Neural progenitor cell (in vitro differentiated cells): ENCODE results near the gene STK39. TPM values are rescaled to one million over a fixed set of nuclear protein-coding genes. Genes with fewer than 3 reads are reported as not detected.

Experiments used
- DNase-seq: peaks from one replicate; pipeline ENCODE4 v3.0.0-alpha.2; 2016; ENCODE audit warnings: low spot score
- H2AFZ ChIP-seq: fragments of 200-600 bp; sonication (generic); replicated peaks from 2 replicates; pipeline ENCODE4 v1.6.1; 2016; ENCODE audit warnings: antibody characterized with exemption
- H3F3A ChIP-seq: fragments of 200-600 bp; sonication (generic); 2 replicates; pipeline ENCODE4 v1.6.1; 2016; ENCODE audit warnings: antibody characterized with exemption, low read depth
- H3K27ac ChIP-seq: fragments of 200-600 bp; sonication (generic); 2 replicates; pipeline ENCODE4 v1.5.1; 2016; ENCODE audit warnings: mild to moderate bottlenecking
- H3K27me3 ChIP-seq: fragments of 200-600 bp; sonication (generic); 2 replicates; pipeline ENCODE4 v1.6.1; 2016; ENCODE audit warnings: mild to moderate bottlenecking, moderate library complexity
- H3K36me3 ChIP-seq: fragments of 200-600 bp; sonication (generic); 2 replicates; pipeline ENCODE4 v1.5.1; 2016
- H3K4me1 ChIP-seq: fragments of 200-600 bp; sonication (generic); 2 replicates; pipeline ENCODE4 v1.6.1; 2016; ENCODE audit warnings: mixed run types
- H3K4me2 ChIP-seq: fragments of 200-600 bp; sonication (generic); 2 replicates; pipeline ENCODE4 v1.6.1; 2016
- H3K4me3 ChIP-seq: fragments of 200-600 bp; sonication (generic); 2 replicates; pipeline ENCODE4 v1.5.1; 2016
- H3K79me2 ChIP-seq: fragments of 200-600 bp; sonication (generic); 2 replicates; pipeline ENCODE4 v1.6.1; 2016; ENCODE audit warnings: low read depth
- H3K9ac ChIP-seq: fragments of 200-600 bp; sonication (generic); 2 replicates; pipeline ENCODE4 v1.6.1; 2016
- H3K9me3 ChIP-seq: fragments of 200-600 bp; sonication (generic); 2 replicates; pipeline ENCODE4 v1.5.1; 2016; ENCODE audit warnings: low read depth
- H4K20me1 ChIP-seq: fragments of 200-600 bp; sonication (generic); 2 replicates; pipeline ENCODE4 v1.6.1; 2016; ENCODE audit warnings: low read depth
- H3K27ac Mint-ChIP-seq: 3 replicates; pipeline ENCODE4 v1.8.0; 2021; ENCODE audit warnings: mixed read lengths
- H3K27me3 Mint-ChIP-seq: 2 replicates; pipeline ENCODE4 v1.8.0; 2022; ENCODE audit warnings: low read depth, mild to moderate bottlenecking, inconsistent platforms, moderate library complexity, mixed read lengths; ENCODE audit not compliant: insufficient read depth
- H3K36me3 Mint-ChIP-seq: 3 replicates; pipeline ENCODE4 v1.8.0; 2021; ENCODE audit warnings: mixed read lengths
- H3K4me1 Mint-ChIP-seq: 3 replicates; pipeline ENCODE4 v1.8.0; 2021; ENCODE audit warnings: mixed read lengths
- H3K4me3 Mint-ChIP-seq: 3 replicates; pipeline ENCODE4 v1.8.0; 2021; ENCODE audit warnings: mild to moderate bottlenecking, moderate library complexity, mixed read lengths
- H3K9me3 Mint-ChIP-seq: 3 replicates; pipeline ENCODE4 v1.8.0; 2020; ENCODE audit warnings: mixed read lengths
- EZH2 ChIP-seq: fragments of 200-600 bp; sonication (generic); IDR thresholded peaks from 2 replicates; pipeline ENCODE4 v1.6.1; 2017; ENCODE audit warnings: antibody characterized with exemption, mild to moderate bottlenecking, moderate library complexity
- EZH2phosphoT487 ChIP-seq: fragments of 200-600 bp; sonication (generic); IDR thresholded peaks from 2 replicates; pipeline ENCODE4 v1.6.1; 2017; ENCODE audit warnings: antibody characterized with exemption
- total RNA-seq: library from RNA; depleted of rRNA; stranded (reverse); fragments of >200 nt; gene quantifications from 2 replicates; pipeline ENCODE4 v1.2.3, GENCODE V29; 2015; ENCODE audit warnings: low replicate concordance
- TF ChIP-seq, protein P1 (sequence below): fragments of 200-600 bp; sonication (generic); IDR thresholded peaks from 2 replicates; pipeline ENCODE4 v1.5.1; 2017; ENCODE audit warnings: antibody characterized with exemption, mild to moderate bottlenecking

Gene STK39
- total RNA-seq, 1 donor from 2014 or later = 23.8 TPM

DNA sequence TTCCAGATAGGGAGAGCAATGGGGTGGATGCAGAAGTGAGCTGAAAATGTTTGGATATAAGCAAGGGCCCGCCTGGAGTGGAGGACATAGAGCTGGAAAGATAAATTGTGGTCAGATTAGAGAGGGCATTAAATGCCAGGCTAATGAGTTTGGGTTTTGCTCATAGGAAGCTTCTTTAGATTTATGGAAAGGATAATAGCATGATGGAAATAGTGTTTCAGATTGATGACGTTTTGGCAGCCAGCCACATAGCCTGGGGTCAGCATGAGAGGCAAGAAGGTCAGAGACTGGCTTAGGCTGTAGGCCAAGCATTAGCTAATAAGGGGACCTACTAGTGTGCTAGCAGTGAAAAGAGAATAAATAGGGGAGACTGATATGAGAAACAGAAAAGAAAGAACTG, 321.6 kb downstream of the STK39 start:
- Mint-ChIP-seq H3K27me3 (no peaks in the 10 kb centered on the region), H3K36me3 (no peaks in the 10 kb centered on the region), H3K4me3 (no peak overlapping the region), H3K4me1 (peaks cover 13% of the 10 kb centered on the region), H3K9me3 (no peaks in the 10 kb centered on the region), H3K27ac (no peak overlapping the region)
- TF ChIP-seq, protein P1, sequence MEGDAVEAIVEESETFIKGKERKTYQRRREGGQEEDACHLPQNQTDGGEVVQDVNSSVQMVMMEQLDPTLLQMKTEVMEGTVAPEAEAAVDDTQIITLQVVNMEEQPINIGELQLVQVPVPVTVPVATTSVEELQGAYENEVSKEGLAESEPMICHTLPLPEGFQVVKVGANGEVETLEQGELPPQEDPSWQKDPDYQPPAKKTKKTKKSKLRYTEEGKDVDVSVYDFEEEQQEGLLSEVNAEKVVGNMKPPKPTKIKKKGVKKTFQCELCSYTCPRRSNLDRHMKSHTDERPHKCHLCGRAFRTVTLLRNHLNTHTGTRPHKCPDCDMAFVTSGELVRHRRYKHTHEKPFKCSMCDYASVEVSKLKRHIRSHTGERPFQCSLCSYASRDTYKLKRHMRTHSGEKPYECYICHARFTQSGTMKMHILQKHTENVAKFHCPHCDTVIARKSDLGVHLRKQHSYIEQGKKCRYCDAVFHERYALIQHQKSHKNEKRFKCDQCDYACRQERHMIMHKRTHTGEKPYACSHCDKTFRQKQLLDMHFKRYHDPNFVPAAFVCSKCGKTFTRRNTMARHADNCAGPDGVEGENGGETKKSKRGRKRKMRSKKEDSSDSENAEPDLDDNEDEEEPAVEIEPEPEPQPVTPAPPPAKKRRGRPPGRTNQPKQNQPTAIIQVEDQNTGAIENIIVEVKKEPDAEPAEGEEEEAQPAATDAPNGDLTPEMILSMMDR = no peak
- TF ChIP-seq EZH2phosphoT487 (no peak), EZH2 (no peak)
- no peak overlapping the region for H2AFZ ChIP-seq
- DNase-seq = no peak
- no peaks in the 10 kb centered on the region for H3K27me3 ChIP-seq
- no peak overlapping the region for H3K27ac ChIP-seq
- no peaks in the 10 kb centered on the region for H4K20me1 ChIP-seq
- H3K9ac ChIP-seq = no peak overlapping the region
- peaks cover 18% of the 10 kb centered on the region for H3K4me1 ChIP-seq
- H3K36me3 ChIP-seq = no peaks in the 10 kb centered on the region
- no peaks in the 10 kb centered on the region for H3K9me3 ChIP-seq
- H3K4me2 ChIP-seq = no peak overlapping the region
- no peak overlapping the region for H3K4me3 ChIP-seq
- H3K79me2 ChIP-seq = no peaks in the 10 kb centered on the region
- H3F3A ChIP-seq = no peaks in the 10 kb centered on the region

DNA sequence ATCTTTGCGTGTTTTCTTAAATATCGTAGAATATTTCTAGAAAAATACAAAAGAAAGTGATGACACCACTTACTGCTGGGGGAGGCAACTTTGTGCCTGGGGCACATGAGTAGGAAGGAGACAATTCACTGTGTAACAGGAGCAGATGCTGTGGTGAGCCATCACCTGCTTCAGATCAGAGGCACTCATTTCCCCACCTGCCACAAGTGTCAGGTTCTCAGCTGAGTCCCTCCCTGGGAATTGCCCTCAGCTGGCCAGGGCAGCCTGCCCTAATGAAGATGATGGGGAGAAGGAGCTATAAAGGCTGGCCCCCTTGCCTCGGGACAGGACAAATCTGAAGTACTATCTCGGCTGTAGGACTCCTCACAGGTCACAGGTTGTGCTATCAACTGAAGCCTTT, 322.8 kb downstream of the STK39 start:
- DNase-seq = no peak
- no peaks in the 10 kb centered on the region for H3K27me3 Mint-ChIP-seq
- H2AFZ ChIP-seq = no peak overlapping the region
- no peaks in the 10 kb centered on the region for H3K36me3 Mint-ChIP-seq
- no peak overlapping the region for H3K4me3 ChIP-seq
- no peak overlapping the region for H3K9ac ChIP-seq
- TF ChIP-seq EZH2phosphoT487 (no peak), EZH2 (no peak)
- TF ChIP-seq, protein P1 = no peak
- H3K27ac Mint-ChIP-seq = no peak overlapping the region
- peaks cover 4% of the 10 kb centered on the region for H3K4me1 Mint-ChIP-seq
- H3K4me1 ChIP-seq = peaks cover 7% of the 10 kb centered on the region
- H3K79me2 ChIP-seq = no peaks in the 10 kb centered on the region
- no peaks in the 10 kb centered on the region for H3K27me3 ChIP-seq
- H3K36me3 ChIP-seq = no peaks in the 10 kb centered on the region
- no peak overlapping the region for H3K4me2 ChIP-seq
- H3F3A ChIP-seq = no peaks in the 10 kb centered on the region
- H4K20me1 ChIP-seq = no peaks in the 10 kb centered on the region
- no peaks in the 10 kb centered on the region for H3K9me3 Mint-ChIP-seq
- no peak overlapping the region for H3K27ac ChIP-seq
- H3K4me3 Mint-ChIP-seq = no peak overlapping the region
- no peaks in the 10 kb centered on the region for H3K9me3 ChIP-seq

DNA sequence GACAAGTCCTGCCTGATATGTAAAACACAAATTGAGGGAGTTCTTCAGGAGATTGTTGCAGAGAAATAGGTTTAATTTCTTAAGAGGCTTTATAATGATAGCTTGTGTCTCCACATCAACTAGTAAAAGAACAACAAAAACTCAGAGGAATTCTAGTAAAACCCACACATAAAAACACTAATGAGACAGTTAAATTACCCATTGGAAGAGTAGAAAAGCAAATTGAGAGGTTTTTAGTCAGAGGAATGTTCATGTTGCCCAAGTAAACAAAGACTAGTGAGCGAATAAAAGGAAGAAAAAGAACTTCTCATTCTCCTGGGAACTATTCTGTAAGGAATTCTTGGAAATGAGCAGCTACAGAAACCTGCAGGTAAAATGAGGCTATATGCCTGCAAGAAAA, 330.6 kb downstream of the STK39 start:
- peak overlapping the region; percentile 7 for H2AFZ ChIP-seq
- H3K4me1 ChIP-seq = peaks cover 18% of the 10 kb centered on the region
- H3K4me2 ChIP-seq = no peak overlapping the region
- Mint-ChIP-seq H3K9me3 (no peaks in the 10 kb centered on the region), H3K27me3 (no peaks in the 10 kb centered on the region), H3K4me3 (no peak overlapping the region), H3K36me3 (no peaks in the 10 kb centered on the region), H3K4me1 (peaks cover 8% of the 10 kb centered on the region), H3K27ac (no peak overlapping the region)
- H3K27me3 ChIP-seq = no peaks in the 10 kb centered on the region
- H3K79me2 ChIP-seq = no peaks in the 10 kb centered on the region
- no peaks in the 10 kb centered on the region for H4K20me1 ChIP-seq
- H3F3A ChIP-seq = peaks cover 17% of the 10 kb centered on the region
- TF ChIP-seq EZH2phosphoT487 = no peak
- no peak for TF ChIP-seq EZH2
- TF ChIP-seq, protein P1 = no peak
- no peaks in the 10 kb centered on the region for H3K9me3 ChIP-seq
- DNase-seq = no peak
- H3K27ac ChIP-seq = no peak overlapping the region
- no peaks in the 10 kb centered on the region for H3K36me3 ChIP-seq
- no peak overlapping the region for H3K9ac ChIP-seq
- no peak overlapping the region for H3K4me3 ChIP-seq
